Coronary artery (tissue), 2 donors: ENCODE measurements around the gene SNX17.

Experiments
- DNase-seq: peaks from one replicate; pipeline ENCODE4 v3.0.0-alpha.2; 2017; ENCODE audit warnings: low spot score
- H3K27ac ChIP-seq, 2 donors: fragments of 200-600 bp; sonication (generic); one replicate each; pipeline ENCODE4 v1.5.1; 2016 to 2019
- H3K4me3 ChIP-seq: fragments of 200-600 bp; sonication (generic); 2 replicates; pipeline ENCODE4 v1.5.1; 2016; ENCODE audit warnings: mild to moderate bottlenecking, moderate library complexity
- TF ChIP-seq, protein P1 (sequence below): fragments of 200-600 bp; sonication (generic); IDR thresholded peaks from one replicate; pipeline ENCODE4 v1.5.1; 2019; ENCODE audit warnings: antibody characterized with exemption

SNX17 gene

DNA sequence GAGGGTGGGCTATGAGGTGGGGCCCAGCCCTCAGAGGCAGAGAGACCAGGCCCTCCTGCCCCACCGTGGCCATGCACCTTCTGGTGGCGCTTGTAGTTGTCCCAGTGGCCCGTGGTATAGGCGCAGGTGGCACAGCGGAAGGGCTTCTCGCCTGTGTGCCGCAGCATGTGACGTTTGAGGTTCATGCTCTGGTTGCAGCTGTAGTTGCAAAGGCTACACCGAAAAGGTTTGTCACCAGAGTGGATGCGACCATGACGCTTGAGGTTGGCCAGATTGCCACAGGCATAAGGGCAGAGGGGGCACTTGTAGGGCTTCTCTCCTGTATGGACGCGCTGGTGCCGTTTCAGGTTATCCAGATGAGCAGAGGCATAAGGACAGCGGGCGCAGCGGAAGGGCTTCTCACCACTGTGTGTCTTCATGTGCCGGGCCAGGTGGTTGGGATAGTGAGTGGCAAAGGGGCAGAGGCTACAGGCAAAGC lies 7.2 kb downstream of the SNX17 start:
- TF ChIP-seq, protein P1, sequence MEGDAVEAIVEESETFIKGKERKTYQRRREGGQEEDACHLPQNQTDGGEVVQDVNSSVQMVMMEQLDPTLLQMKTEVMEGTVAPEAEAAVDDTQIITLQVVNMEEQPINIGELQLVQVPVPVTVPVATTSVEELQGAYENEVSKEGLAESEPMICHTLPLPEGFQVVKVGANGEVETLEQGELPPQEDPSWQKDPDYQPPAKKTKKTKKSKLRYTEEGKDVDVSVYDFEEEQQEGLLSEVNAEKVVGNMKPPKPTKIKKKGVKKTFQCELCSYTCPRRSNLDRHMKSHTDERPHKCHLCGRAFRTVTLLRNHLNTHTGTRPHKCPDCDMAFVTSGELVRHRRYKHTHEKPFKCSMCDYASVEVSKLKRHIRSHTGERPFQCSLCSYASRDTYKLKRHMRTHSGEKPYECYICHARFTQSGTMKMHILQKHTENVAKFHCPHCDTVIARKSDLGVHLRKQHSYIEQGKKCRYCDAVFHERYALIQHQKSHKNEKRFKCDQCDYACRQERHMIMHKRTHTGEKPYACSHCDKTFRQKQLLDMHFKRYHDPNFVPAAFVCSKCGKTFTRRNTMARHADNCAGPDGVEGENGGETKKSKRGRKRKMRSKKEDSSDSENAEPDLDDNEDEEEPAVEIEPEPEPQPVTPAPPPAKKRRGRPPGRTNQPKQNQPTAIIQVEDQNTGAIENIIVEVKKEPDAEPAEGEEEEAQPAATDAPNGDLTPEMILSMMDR: no peak
- DNase-seq: no peak
- Histone ChIP-seq H3K4me3 (no peak overlapping the region), H3K27ac (no peak overlapping the region)

DNA sequence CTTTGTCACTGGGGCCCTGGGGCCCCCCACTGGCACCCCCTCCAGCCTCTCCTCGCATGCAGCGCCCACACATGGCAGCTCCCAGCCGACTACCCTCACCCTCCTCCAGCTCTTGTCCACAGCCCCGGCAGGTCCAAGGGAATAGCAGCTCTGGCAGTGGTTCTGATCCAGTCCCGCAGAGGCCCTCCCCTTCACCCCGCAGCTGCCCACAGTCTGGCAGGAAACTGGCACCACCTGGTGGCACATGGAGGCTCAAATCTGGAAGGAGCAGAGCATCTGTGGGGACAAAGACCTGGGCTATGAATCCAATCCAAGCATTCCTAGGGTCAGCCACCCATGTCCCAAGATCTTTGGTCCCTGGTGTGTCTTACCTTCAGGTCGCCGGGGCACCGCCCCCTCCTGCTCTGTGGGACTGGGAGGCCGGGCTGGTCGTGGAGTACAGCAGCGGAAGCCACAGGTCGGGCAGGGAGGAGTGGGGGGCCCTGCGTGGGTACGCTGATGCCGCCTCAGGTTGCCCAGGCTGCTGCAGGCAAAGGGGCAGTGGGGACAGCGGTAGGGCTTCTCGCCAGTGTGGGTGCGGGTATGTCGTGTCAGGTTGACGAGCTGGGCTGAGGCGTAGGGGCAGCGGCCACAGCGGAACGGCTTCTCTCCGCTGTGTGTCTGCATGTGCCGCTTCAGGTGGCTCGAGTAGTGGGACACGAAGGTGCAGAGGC lies 7.8 kb downstream of the SNX17 start:
- H3K4me3 ChIP-seq: no peak overlapping the region
- H3K27ac ChIP-seq: no peak overlapping the region
- TF ChIP-seq, protein P1: no peak
- no peak for DNase-seq

DNA sequence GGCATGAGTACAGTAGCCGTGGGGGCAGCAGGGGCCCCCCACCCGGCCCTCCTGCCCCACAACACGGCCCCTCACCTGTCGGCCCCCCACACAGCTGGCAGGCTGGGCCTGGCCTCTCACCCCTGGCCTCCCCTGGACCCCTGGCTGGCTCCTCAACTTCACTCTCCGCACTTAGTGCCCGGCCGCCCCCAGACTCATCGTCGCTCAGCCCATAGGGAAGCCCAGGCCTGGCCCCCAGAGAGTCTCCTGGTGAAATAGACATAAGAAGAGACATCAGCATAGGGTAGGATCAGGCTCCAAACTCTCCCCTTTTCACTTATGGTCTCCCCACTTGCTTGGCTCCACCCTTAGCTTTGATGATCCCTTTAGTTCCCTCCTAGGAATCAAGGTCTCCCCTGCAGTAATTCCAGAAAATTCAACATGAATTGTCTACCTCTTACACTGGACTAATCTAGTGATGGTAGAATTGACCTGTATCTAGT lies 8.4 kb downstream of the SNX17 start:
- TF ChIP-seq, protein P1: no peak
- no peak overlapping the region for H3K4me3 ChIP-seq
- H3K27ac ChIP-seq: no peak overlapping the region
- DNase-seq: no peak

DNA sequence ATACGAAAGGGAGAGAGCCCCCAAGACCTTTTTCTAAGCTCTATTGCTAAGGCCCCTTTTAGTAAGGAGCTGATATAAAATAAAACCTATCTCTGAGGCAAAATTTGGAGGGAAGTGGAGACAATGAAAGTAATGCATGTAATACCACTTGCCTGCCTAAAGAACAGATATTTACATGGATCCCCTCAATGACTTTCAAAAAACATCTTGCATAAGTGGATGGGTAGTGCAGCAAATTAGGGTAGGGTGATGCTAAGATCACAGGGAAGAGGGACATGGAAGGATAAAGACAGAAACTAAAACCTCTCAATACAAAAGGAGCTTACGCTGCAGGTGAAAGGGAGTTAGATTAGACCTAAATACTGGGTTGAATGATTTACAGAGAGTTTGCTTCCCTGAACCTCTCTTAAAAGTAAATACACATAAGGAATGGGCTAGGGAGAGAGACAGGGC lies 9.0 kb downstream of the SNX17 start:
- Histone ChIP-seq H3K27ac (peak overlapping the region; percentile 81 to 96), H3K4me3 (peak overlapping the region; percentile 94)
- no peak for DNase-seq

DNA sequence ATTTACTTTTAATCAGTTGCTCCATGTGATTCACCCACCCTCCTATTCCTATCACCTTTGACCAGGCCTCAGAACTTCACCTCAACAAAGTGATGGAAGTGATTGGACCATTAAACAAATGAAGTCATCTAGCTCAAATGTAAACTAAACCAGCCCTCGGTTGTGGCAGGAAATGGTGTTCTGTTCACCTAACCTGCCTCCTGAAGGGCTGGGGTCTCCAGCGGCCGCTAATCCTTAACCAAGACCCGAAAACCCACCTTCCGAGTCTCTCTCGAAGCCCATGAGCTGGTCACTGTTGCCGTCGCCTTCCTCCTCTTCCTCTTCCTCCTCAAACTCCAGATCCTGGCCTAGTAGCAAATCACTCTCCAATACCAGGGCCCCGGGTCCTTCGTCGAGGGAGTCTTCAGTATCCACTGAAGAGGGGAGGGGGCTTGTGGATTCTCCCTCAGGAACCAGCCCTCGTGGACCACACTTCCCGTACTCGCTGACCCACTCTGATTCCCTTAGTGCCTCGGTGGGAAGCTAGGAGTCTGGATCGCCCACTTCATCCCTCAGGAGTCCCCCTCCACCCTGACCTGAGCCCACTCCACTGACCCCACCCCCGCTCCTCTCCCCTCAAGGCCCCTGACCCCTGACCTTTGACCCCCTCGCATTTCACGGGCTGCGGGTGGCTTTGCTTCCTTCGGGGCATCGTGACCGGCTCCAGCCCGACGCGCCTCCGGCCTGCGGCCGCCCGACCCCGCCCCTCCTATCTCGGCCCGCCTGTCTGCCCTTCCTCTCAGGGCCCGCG lies 9.6 kb downstream of the SNX17 start:
- H3K4me3 ChIP-seq: peak overlapping the region; percentile 94
- peak; percentile 89 for DNase-seq
- peak overlapping the region; percentile 81 to 96 for H3K27ac ChIP-seq
- TF ChIP-seq, protein P1: no peak

More for the DNA sequence above, 9.0 kb downstream of the SNX17 start:
- TF ChIP-seq, protein P1: no peak

DNA sequence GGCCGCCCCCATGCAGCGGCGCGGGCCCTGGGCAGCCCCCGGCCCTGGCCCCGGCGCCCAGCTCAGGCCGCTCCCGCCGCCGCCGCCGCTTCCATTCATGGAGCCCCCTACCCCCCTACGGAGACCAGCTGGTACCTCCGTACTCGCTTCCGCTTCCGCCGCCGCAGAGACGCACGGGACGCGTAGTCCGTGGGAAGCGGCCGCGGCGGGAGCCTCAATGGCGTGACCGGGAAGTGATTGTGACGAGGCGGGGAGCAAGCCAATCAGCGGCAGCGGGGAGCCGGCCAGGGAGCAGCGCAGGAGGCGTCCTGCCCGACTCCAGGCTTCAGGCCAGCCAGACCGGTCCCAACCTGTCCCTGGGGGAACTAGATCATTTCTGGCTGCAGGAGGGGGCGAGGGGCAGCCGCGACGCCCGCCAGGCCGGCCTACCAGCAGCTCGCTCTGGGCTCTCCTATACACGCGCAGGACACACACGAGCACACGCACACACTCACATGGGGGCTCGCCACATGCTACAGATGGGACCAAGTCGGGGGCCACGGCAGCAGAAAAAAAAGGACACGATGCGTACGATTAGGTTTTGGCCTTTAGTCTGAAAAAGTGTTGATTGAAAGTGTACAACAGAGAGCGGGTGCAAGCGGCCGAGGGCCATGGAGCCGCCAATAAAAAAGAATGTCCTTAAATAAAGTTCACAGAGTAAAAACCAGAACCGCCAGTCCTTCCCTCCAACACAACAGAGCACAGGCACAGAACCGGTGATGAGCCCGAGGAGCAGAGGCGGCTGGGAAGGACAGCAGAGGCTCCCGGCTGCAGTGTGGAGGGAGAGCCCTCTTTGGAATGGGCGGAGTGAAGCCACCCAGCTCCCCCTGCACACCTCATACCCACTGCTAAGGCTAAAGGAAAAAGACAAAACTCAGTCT lies 10.5 kb downstream of the SNX17 start, which contains the start of gene ZNF513:
TSS of gene ZNF513 (minus strand) at position 109 of the 920 bp plus-strand sequence. CDS start 208 bp downstream, outside the sequence.
- peak within 1 kb of the TSS; percentile 81 to 96 for H3K27ac ChIP-seq
- peak within 1 kb of the TSS; percentile 94 for H3K4me3 ChIP-seq
- DNase-seq: peak; percentile 98
- TF ChIP-seq, protein P1: no peak
